Hematopoietic multipotent progenitor cell treated with erythropoietin and hydrocortisone succinate and interleukin-3 and kit ligand, for 15 days (in vitro differentiated cells): ENCODE results near the gene WIPI1.
A peak's percentile ranks its signal among the peaks of the same experiment; 100 is the strongest.
"Not testable (repeated sequence)": the region's sequence is repeated elsewhere in the genome, so short reads cannot be mapped to it uniquely, and the experiment has no call there.

Experiments used
- DNase-seq: peaks from one replicate; pipeline ENCODE4 v3.0.0-alpha.2; 2015; ENCODE audit warnings: low spot score

Gene WIPI1

GRCh38 chr17:68437979-68438822 lies 19.1 kb downstream of the WIPI1 start:
- peak; percentile 83 for DNase-seq

GRCh38 chr17:68435876-68436842 lies 21.1 kb downstream of the WIPI1 start:
- DNase-seq = peak; percentile 87

- no peak for DNase-seq
Observed at GRCh38 chr17:68435361-68435760, 21.9 kb downstream of the WIPI1 start.

GRCh38 chr17:68433911-68434508 lies 23.3 kb downstream of the WIPI1 start:
- DNase-seq = no peak

GRCh38 chr17:68433211-68433610 lies 24.1 kb downstream of the WIPI1 start:
- no peak for DNase-seq

- DNase-seq = no peak
Observed at GRCh38 chr17:68432086-68432864, 25.0 kb downstream of the WIPI1 start.

GRCh38 chr17:68431661-68432071 lies 25.6 kb downstream of the WIPI1 start:
- DNase-seq = no peak

GRCh38 chr17:68431045-68431608 lies 26.2 kb downstream of the WIPI1 start:
- no peak for DNase-seq

GRCh38 chr17:68429881-68430280 lies 27.4 kb downstream of the WIPI1 start:
- no peak for DNase-seq

GRCh38 chr17:68428498-68429172 lies 28.7 kb downstream of the WIPI1 start:
- DNase-seq = no peak

GRCh38 chr17:68427575-68427974 lies 29.7 kb downstream of the WIPI1 start:
- no peak for DNase-seq

- DNase-seq = no peak
Observed at GRCh38 chr17:68425979-68426378, 31.3 kb downstream of the WIPI1 start.

GRCh38 chr17:68424861-68425260 lies 32.4 kb downstream of the WIPI1 start:
- no peak for DNase-seq

GRCh38 chr17:68424203-68424602 lies 33.1 kb downstream of the WIPI1 start:
- DNase-seq = no peak

- DNase-seq = no peak
Observed at GRCh38 chr17:68423251-68423650, 34.0 kb downstream of the WIPI1 start.

- no peak for DNase-seq
Observed at GRCh38 chr17:68422821-68423220, 34.5 kb downstream of the WIPI1 start.

GRCh38 chr17:68421486-68421885 lies 35.8 kb downstream of the WIPI1 start:
- no peak for DNase-seq

GRCh38 chr17:68420065-68420464 lies 37.2 kb downstream of the WIPI1 start:
- no peak for DNase-seq

- DNase-seq = no peak
Observed at GRCh38 chr17:68418876-68419275, 38.4 kb downstream of the WIPI1 start.

GRCh38 chr17:68417317-68417716 lies 40.0 kb downstream of the WIPI1 start:
- no peak for DNase-seq

GRCh38 chr17:68414901-68415300 lies 42.4 kb downstream of the WIPI1 start:
- not testable (repeated sequence) for DNase-seq
